ENCODE measurements around the gene TGFBR3.

TGFBR3 gene

DNA sequence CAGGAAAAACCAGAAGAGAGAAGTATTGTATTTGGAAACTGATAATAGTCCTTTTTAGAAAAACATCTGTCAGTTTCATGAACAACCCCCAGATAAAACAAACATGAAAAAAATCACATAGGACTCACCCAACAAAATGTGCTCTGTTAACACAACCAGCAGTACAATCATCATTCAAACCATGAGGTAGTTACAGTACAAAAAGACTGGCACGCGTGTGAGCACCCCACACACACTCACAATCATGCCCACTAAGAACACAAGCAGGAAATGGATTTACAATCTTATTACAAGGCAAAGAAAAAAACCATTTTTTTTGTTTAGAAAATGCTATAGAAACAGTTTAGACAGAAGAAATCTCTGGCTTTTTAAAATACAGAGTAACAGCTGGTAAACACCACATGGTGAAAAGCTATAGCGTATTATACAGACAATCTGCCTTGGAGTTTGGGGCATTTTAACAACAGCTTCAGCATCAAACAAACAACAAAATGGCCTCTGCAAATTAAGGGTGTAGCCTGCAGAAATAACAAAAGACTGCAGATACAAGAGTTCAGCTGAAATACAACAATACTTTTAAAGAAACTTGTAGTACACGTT, 205.3 kb downstream of the TGFBR3 start:
- TF ChIP-seq, protein P1, sequence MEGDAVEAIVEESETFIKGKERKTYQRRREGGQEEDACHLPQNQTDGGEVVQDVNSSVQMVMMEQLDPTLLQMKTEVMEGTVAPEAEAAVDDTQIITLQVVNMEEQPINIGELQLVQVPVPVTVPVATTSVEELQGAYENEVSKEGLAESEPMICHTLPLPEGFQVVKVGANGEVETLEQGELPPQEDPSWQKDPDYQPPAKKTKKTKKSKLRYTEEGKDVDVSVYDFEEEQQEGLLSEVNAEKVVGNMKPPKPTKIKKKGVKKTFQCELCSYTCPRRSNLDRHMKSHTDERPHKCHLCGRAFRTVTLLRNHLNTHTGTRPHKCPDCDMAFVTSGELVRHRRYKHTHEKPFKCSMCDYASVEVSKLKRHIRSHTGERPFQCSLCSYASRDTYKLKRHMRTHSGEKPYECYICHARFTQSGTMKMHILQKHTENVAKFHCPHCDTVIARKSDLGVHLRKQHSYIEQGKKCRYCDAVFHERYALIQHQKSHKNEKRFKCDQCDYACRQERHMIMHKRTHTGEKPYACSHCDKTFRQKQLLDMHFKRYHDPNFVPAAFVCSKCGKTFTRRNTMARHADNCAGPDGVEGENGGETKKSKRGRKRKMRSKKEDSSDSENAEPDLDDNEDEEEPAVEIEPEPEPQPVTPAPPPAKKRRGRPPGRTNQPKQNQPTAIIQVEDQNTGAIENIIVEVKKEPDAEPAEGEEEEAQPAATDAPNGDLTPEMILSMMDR (IDR thresholded peaks at IDR 0.05; ENCODE audit: low read depth, low read length) = no peak
- DNase-seq (ENCODE audit: extremely low read depth, low read depth) = no peak

DNA sequence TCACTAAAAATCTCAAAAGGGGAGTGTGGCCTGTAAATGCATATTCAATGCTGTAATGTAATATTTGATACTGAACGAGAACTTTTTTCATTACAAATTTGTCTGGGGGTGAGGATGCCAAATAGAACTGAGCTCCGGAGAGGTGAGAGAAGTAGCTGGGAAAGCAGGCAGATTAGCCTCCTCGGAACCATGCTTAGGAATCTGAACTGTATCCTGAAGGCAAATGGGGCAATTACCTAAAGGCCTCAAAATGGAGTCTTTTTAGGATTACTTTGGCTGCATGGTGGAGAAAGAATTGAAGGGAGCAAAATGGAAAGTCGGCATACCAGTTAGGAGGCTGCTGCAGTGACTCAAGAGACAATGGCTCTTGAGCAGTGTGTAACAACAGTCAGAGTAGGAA, 206.5 kb downstream of the TGFBR3 start:
- TF ChIP-seq, protein P1 (IDR thresholded peaks at IDR 0.05; ENCODE audit: low read depth, low read length) = no peak
- DNase-seq (ENCODE audit: extremely low read depth, low read depth) = no peak

DNA sequence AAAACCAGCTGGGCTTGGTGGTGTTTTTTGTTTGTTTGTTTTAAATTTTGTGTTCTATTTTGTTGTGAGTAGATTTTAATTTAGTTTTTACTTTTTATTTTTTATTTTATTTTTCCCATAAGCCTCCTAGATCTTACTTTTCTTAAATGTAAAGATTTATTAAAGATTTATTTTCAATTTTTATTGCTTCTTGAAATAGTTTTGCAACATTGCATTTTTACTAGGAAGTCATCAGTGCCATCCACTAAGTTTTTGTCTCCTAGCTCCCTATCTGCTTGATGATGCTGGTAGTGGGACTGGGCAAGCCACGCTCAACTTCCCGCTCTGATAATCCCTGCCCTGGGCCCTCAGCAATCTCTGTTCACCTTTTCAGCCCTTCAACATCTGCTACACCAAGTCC, 209.9 kb downstream of the TGFBR3 start:
- no peak for DNase-seq (ENCODE audit: extremely low read depth, low read depth)

DNA sequence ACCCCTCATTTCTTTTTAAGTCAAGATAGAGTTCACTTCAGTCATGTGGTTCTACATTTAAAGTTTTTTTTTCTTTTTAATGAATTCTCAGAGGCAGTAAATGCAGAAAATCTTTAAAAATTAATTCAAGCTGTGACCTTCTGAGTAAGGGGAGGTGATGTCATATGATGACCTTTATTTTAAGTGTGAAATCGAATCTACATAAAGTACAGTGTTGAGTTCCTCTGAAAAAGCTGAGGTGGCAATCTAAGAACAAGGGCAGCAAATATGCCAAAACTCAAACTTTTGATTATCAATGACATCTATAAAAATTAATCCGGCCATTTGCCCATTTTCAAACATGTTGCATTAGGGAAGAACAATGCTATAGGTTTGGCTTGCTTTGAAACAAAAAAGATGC, 211.8 kb downstream of the TGFBR3 start:
- DNase-seq (ENCODE audit: extremely low read depth, low read depth) = no peak
- TF ChIP-seq, protein P1 (IDR thresholded peaks at IDR 0.05; ENCODE audit: low read depth, low read length) = no peak

More for the DNA sequence above, 209.9 kb downstream of the TGFBR3 start:
- TF ChIP-seq, protein P1 (IDR thresholded peaks at IDR 0.05; ENCODE audit: low read depth, low read length) = no peak

DNA sequence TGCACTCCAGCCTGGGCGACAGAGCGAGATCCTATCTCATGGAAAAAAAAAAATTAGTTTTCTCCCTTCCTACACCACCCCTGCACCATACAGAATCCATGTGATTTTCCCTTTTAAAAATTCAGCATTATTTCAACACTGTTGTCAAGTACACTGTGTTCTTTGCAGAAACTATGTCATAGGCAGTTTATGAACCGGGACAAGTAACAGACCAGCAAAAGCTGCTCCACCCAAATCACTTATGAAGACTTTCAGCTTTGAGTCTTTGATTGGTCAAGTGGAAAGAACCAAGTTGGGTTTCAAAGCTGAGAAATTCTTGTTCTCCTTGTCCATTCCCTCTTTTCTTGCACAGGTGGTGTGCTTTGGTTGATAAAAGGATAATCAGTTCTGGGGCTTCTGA, 212.3 kb downstream of the TGFBR3 start:
- TF ChIP-seq, protein P1 (IDR thresholded peaks at IDR 0.05; ENCODE audit: low read depth, low read length) = no peak
- DNase-seq (ENCODE audit: extremely low read depth, low read depth) = no peak

DNA sequence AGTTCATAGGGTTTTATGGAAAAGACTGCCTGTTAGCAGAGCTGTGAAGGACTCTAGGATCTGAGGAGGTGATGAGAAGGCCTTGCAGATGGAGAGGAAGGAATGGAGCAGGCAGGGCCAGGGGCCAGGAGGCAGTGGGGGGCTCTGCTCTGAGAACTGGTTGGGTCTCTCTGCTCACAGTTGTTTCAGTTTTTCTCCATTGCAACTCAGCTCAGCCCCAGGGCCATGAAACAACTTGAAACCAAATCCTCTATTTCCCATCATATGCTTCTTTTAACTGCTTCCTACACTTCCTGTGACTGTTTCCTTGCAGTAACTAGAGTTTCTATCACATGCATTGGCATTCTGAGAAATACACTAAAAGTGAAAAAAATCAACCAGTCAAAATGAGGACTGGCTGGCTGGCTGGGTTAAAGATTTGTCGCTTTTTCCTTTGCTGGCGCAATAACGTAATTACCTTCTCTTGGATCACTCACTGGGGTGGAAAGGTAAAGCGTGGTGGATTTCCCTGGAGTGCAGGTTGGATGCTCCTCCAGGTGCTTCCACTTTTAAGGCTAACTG, 213.3 kb downstream of the TGFBR3 start:
- DNase-seq (ENCODE audit: extremely low read depth, low read depth) = no peak
- TF ChIP-seq, protein P1 (IDR thresholded peaks at IDR 0.05; ENCODE audit: low read depth, low read length) = no peak

DNA sequence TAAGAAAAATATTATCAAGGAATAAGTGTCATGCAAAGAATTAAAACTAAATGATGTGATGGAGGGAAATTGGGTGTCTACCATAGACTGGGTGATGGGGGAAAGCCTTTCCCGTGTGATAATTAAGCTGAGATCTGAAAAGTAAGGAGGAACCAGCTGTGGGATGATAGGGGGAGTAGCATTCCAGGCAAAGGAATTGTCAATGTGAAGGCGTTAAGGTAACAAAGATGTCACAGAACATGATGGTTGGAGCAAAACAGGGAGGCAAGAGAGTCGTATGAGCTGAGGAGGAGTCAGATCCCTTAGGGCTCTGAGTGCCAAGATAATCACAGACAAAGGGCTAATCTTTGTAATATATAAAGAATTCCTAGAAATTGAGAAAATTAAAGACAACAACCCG, 215.2 kb downstream of the TGFBR3 start:
- no peak for DNase-seq (ENCODE audit: extremely low read depth, low read depth)
- TF ChIP-seq, protein P1 (IDR thresholded peaks at IDR 0.05; ENCODE audit: low read depth, low read length) = no peak
